K562 (cell line): Measurements from ENCODE around the gene TMEM191C. TPM values are rescaled to one million over a fixed set of nuclear protein-coding genes. Genes with fewer than 3 reads are reported as not detected.
A peak's percentile ranks its signal among the peaks of the same experiment; 100 is the strongest.

Experiments used
- BACH1 ChIP-seq: fragments of 200-800 bp; sonication (Bioruptor generic); IDR thresholded peaks from 2 replicates; pipeline ENCODE4 v1.6.1; 2016; ENCODE audit warnings: missing genetic modification characterization, missing compliant biosample characterization
- BHLHE40 ChIP-seq: IDR thresholded peaks from 2 replicates; pipeline ENCODE4 v1.6.1; 2011; ENCODE audit warnings: low read length, improper control_type of control experiment
- FOSL1 ChIP-seq: fragments of 200-800 bp; sonication (Bioruptor generic); conservative IDR thresholded peaks from 2 replicates; pipeline ENCODE4 v1.6.1; 2016; ENCODE audit warnings: missing genetic modification characterization, missing compliant biosample characterization
- MYNN ChIP-seq, 2 experiments: sonication (generic); formaldehyde crosslinking in 1 of 2; IDR thresholded peaks; 2 replicates each; pipeline versions ENCODE4 v1.5.0 to v1.6.1; 2016 to 2020; ENCODE audit warnings: antibody characterized with exemption in 1 of 2, missing genetic modification reagents in 1 of 2
- PCBP2 ChIP-seq: fragments of 200-400 bp; formaldehyde crosslinking; IDR thresholded peaks from 2 replicates; pipeline ENCODE4 v1.6.1; 2018; ENCODE audit warnings: low read length, low read depth, mild to moderate bottlenecking, moderate library complexity; ENCODE audit not compliant: poor library complexity, severe bottlenecking
- SOX6 ChIP-seq: fragments of 450-650 bp; IDR thresholded peaks from 2 replicates; pipeline ENCODE4 v1.6.1; 2014; ENCODE audit warnings: mild to moderate bottlenecking
- ZBTB7A ChIP-seq: IDR thresholded peaks from 2 replicates; pipeline ENCODE4 v1.6.1; 2011; ENCODE audit warnings: low read depth, mild to moderate bottlenecking, low read length, moderate library complexity, borderline replicate concordance; ENCODE audit not compliant: control insufficient read depth
- ZNF263 ChIP-seq: sonication (generic); formaldehyde crosslinking; IDR thresholded peaks from 2 replicates; pipeline ENCODE4 v1.8.0; 2022; ENCODE audit warnings: mild to moderate bottlenecking, missing genetic modification reagents, borderline replicate concordance
- polyA plus RNA-seq, 8 experiments: library from polyadenylated mRNA; depleted of rRNA in 4 of 8; stranded (reverse) in 5 of 8; unstranded in 3 of 8; fragments of >200 nt; fragmentation: Nextera tagmentation in 2 of 8; fragmentation: Illumina TruSeq in 1 of 8; extraction: Ambion mirVana in 2 of 8; extraction: Trizol in 1 of 8; gene quantifications; 2 replicates each; pipeline versions ENCODE4 v1.2.1 to v1.2.3, GENCODE V29; 2011 to 2014; ENCODE audit warnings: inconsistent platforms in 1 of 8, missing spikeins in 1 of 8
- total RNA-seq, 7 experiments: library from RNA; depleted of rRNA in 6 of 7; stranded (reverse); fragments of >200 nt in 6 of 7; fragmentation: Illumina TruSeq in 2 of 7; extraction: Trizol in 2 of 7; gene quantifications; 2 replicates each; pipeline versions ENCODE4 v1.2.1 to v1.2.3, GENCODE V29; 2011 to 2021; ENCODE audit warnings: low replicate concordance in 1 of 7
- TF ChIP-seq, protein P1 (sequence below), 2 experiments: fragments of 450-650 bp; IDR thresholded peaks; 2 replicates each; pipeline ENCODE4 v1.6.1; 2016; ENCODE audit warnings: mild to moderate bottlenecking in 2 of 2, borderline replicate concordance in 1 of 2, low read depth in 1 of 2, moderate library complexity in 1 of 2
- TF ChIP-seq, protein P2 (sequence below): fragments of 450-650 bp; IDR thresholded peaks from 2 replicates; pipeline ENCODE4 v1.6.1; 2017; ENCODE audit warnings: antibody characterized with exemption, mild to moderate bottlenecking
- TF ChIP-seq, protein P3 (sequence below): fragments of 450-650 bp; formaldehyde crosslinking; IDR thresholded peaks from 2 replicates; pipeline ENCODE4 v1.4.0; 2022; ENCODE audit warnings: missing genetic modification characterization

Gene TMEM191C
- total and polyA plus RNA-seq, 9 of the 15 experiments (the other 6 are each of a cell fraction or from before 2014, with no cell fraction given): 0.15 to 7.1 (median 1.1) TPM

GRCh38 chr22:21450320-21450831 is 16.8 kb upstream of the TMEM191C start (continued):
- TF ChIP-seq, protein P1, sequence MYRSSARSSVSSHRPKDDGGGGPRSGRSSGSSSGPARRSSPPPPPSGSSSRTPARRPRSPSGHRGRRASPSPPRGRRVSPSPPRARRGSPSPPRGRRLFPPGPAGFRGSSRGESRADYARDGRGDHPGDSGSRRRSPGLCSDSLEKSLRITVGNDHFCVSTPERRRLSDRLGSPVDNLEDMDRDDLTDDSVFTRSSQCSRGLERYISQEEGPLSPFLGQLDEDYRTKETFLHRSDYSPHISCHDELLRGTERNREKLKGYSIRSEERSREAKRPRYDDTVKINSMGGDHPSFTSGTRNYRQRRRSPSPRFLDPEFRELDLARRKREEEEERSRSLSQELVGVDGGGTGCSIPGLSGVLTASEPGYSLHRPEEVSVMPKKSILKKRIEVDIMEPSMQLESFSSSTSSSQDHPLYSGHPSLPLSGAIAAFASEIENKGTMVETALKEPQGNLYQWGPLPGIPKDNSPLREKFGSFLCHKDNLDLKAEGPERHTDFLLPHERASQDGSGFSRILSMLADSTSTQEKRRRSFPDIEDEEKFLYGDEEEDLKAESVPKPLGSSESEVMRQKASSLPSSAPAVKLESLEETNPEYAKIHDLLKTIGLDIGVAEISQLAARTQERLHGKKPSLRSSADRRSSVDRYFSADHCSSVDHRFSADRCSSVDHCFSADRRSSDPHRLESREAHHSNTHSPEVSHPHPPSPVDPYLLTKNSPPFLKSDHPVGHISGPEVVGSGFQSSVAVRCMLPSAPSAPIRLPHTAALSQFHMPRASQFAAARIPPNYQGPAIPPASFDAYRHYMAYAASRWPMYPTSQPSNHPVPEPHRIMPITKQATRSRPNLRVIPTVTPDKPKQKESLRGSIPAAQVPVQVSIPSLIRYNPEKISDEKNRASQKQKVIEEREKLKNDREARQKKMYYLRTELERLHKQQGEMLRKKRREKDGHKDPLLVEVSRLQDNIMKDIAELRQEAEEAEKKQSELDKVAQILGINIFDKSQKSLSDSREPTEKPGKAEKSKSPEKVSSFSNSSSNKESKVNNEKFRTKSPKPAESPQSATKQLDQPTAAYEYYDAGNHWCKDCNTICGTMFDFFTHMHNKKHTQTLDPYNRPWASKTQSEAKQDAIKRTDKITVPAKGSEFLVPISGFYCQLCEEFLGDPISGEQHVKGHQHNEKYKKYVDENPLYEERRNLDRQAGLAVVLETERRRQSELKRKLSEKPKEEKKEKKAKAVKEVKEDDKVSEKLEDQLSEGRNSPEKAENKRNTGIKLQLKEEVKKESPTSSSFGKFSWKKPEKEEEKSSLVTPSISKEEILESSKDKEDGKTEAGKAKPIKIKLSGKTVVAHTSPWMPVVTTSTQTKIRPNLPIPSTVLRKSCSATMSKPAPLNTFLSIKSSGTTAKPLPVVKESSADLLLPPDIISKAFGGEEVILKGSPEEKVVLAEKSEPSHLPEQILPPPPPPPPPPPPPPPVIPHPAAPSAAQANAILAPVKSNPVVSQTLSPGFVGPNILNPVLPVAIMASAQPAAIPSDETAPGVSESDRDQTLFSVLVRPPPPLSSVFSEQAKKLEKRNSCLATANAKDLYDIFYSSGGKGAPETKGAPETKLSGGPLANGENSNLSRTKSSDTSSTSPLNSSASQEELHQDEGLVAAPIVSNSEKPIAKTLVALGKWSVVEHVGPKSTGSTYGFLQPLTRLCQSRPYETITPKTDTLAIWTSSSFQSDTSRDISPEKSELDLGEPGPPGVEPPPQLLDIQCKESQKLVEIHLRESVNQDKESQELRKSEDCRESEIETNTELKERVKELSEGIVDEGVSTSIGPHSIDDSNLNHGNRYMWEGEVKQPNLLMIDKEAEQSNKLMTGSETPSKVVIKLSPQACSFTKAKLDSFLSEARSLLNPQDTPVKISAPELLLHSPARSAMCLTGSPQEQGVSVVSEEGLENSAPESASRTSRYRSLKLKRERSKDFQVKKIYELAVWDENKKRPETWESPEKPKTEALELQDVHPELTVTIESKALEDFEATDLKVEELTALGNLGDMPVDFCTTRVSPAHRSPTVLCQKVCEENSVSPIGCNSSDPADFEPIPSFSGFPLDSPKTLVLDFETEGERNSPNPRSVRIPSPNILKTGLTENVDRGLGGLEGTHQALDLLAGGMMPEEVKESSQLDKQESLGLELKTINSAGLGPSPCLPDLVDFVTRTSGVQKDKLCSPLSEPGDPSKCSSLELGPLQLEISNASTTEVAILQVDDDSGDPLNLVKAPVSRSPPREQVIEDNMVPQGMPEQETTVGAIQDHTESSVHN (IDR thresholded peaks at IDR 0.05; ENCODE audit: borderline replicate concordance in 1 of 2, low read depth in 1 of 2): no peak
- TF ChIP-seq ZNF263: no peak
- no peak for TF ChIP-seq PCBP2
- TF ChIP-seq SOX6: no peak
- TF ChIP-seq BACH1 (tag): no peak
- TF ChIP-seq, protein P2, sequence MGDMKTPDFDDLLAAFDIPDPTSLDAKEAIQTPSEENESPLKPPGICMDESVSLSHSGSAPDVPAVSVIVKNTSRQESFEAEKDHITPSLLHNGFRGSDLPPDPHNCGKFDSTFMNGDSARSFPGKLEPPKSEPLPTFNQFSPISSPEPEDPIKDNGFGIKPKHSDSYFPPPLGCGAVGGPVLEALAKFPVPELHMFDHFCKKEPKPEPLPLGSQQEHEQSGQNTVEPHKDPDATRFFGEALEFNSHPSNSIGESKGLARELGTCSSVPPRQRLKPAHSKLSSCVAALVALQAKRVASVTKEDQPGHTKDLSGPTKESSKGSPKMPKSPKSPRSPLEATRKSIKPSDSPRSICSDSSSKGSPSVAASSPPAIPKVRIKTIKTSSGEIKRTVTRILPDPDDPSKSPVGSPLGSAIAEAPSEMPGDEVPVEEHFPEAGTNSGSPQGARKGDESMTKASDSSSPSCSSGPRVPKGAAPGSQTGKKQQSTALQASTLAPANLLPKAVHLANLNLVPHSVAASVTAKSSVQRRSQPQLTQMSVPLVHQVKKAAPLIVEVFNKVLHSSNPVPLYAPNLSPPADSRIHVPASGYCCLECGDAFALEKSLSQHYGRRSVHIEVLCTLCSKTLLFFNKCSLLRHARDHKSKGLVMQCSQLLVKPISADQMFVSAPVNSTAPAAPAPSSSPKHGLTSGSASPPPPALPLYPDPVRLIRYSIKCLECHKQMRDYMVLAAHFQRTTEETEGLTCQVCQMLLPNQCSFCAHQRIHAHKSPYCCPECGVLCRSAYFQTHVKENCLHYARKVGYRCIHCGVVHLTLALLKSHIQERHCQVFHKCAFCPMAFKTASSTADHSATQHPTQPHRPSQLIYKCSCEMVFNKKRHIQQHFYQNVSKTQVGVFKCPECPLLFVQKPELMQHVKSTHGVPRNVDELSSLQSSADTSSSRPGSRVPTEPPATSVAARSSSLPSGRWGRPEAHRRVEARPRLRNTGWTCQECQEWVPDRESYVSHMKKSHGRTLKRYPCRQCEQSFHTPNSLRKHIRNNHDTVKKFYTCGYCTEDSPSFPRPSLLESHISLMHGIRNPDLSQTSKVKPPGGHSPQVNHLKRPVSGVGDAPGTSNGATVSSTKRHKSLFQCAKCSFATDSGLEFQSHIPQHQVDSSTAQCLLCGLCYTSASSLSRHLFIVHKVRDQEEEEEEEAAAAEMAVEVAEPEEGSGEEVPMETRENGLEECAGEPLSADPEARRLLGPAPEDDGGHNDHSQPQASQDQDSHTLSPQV: no peak
- peak; percentile 62; the same call in 1 of the 2 replicates for TF ChIP-seq ZBTB7A
- no peak for TF ChIP-seq FOSL1 (tag)
- TF ChIP-seq MYNN (IDR thresholded peaks at IDR 0.05): peak; percentile 84
- no peak for TF ChIP-seq MYNN (CRISPR knock-in tag; IDR thresholded peaks at IDR 0.05)
- TF ChIP-seq, protein P3, sequence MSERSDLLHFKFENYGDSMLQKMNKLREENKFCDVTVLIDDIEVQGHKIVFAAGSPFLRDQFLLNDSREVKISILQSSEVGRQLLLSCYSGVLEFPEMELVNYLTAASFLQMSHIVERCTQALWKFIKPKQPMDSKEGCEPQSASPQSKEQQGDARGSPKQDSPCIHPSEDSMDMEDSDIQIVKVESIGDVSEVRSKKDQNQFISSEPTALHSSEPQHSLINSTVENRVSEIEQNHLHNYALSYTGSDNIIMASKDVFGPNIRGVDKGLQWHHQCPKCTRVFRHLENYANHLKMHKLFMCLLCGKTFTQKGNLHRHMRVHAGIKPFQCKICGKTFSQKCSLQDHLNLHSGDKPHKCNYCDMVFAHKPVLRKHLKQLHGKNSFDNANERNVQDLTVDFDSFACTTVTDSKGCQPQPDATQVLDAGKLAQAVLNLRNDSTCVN (CRISPR knock-in tag): no peak
- TF ChIP-seq BHLHE40: no peak
